Fibroblast of lung (primary cell): ENCODE results near the gene SKIC8. TPM values are rescaled to one million over a fixed set of nuclear protein-coding genes. Genes with fewer than 3 reads are reported as not detected.

Source experiments
- DNase-seq, 2 donors: peaks; one replicate each; pipeline versions ENCODE4 v3.0.0 to v3.0.0-alpha.2; 2010; ENCODE audit warnings: low read depth in 2 of 2
- H2AFZ ChIP-seq: 2 replicates; pipeline ENCODE4 v1.5.1; 2012; ENCODE audit warnings: low read length, control low read depth, inconsistent platforms
- H3K27ac ChIP-seq: 2 replicates; pipeline ENCODE4 v1.5.1; 2011; ENCODE audit warnings: low read length, control low read depth; ENCODE audit not compliant: insufficient read depth
- H3K27me3 ChIP-seq: 2 replicates; pipeline ENCODE4 v1.5.1; 2011; ENCODE audit warnings: mild to moderate bottlenecking, low read length; ENCODE audit not compliant: control insufficient read depth, insufficient read depth
- H3K36me3 ChIP-seq: 2 replicates; pipeline ENCODE4 v1.5.1; 2011; ENCODE audit warnings: low read length; ENCODE audit not compliant: control insufficient read depth, insufficient read depth
- H3K4me1 ChIP-seq: 2 replicates; pipeline ENCODE4 v1.5.1; 2011; ENCODE audit warnings: low read length; ENCODE audit not compliant: control insufficient read depth, insufficient read depth; ENCODE audit errors: extremely low read depth
- H3K4me2 ChIP-seq: 2 replicates; pipeline ENCODE4 v1.5.1; 2011; ENCODE audit warnings: low read length, control low read depth; ENCODE audit not compliant: insufficient read depth; ENCODE audit errors: extremely low read depth
- H3K4me3 ChIP-seq, 4 experiments: fragments of 200-600 bp in 1 of 4; sonication (generic) in 1 of 4; replicated peaks in 1 of 4; 2 replicates each; pipeline ENCODE4 v1.5.1; 2011 to 2016; ENCODE audit warnings: low read length in 4 of 4, low read depth in 3 of 4, mild to moderate bottlenecking in 3 of 4, control low read depth in 2 of 4, inconsistent platforms in 1 of 4, mixed read lengths in 1 of 4; ENCODE audit not compliant: insufficient read depth in 1 of 4; ENCODE audit errors: control extremely low read depth in 1 of 4
- H3K79me2 ChIP-seq: 2 replicates; pipeline ENCODE4 v1.5.1; 2012; ENCODE audit warnings: mild to moderate bottlenecking, low read length, inconsistent platforms; ENCODE audit not compliant: control insufficient read depth, insufficient read depth
- H3K9ac ChIP-seq: 2 replicates; pipeline ENCODE4 v1.5.1; 2011; ENCODE audit warnings: mild to moderate bottlenecking, low read length, control low read depth; ENCODE audit not compliant: insufficient read depth
- H3K9me3 ChIP-seq: 2 replicates; pipeline ENCODE4 v1.5.1; 2012; ENCODE audit warnings: low read depth, low read length; ENCODE audit not compliant: control insufficient read depth, insufficient read depth
- H4K20me1 ChIP-seq: 2 replicates; pipeline ENCODE4 v1.5.1; 2011; ENCODE audit warnings: low read length; ENCODE audit not compliant: control insufficient read depth, insufficient read depth; ENCODE audit errors: extremely low read depth
- CTCF ChIP-seq, 2 donors: IDR thresholded peaks in 1 of 2; conservative IDR thresholded peaks in 1 of 2; 1 replicate in 1 of 2; 2 replicates in 1 of 2; pipeline ENCODE4 v1.5.1; 2011 to 2012; ENCODE audit warnings: low read length in 2 of 2, control low read depth in 1 of 2, inconsistent platforms in 1 of 2, low read depth in 1 of 2, mild to moderate bottlenecking in 1 of 2
- EZH2 ChIP-seq: IDR thresholded peaks from 2 replicates; pipeline ENCODE4 v1.5.1; 2012; ENCODE audit warnings: low read length, control low read depth, mild to moderate bottlenecking; ENCODE audit errors: missing control alignments
- polyA plus RNA-seq, 2 donors: library from polyadenylated mRNA; depleted of rRNA in 1 of 2; stranded (reverse) in 1 of 2; unstranded in 1 of 2; fragments of >200 nt; gene quantifications; 2 replicates each; pipeline ENCODE4 v1.2.1, GENCODE V29; 2011 to 2012; ENCODE audit warnings: missing spikeins in 1 of 2
- total RNA-seq: library from RNA; depleted of rRNA; stranded (reverse); fragments of >200 nt; gene quantifications from 2 replicates; pipeline ENCODE4 v1.2.1, GENCODE V29; 2014

SKIC8 gene
- total and polyA plus RNA-seq, 2 donors (not counting 1 experiment from before 2014, with no cell fraction given), result 47.1 to 82.2 TPM

- no peaks in the 10 kb centered on the region for H3K9me3 ChIP-seq
- H3K4me2 ChIP-seq, result no peak overlapping the region
- no peaks in the 10 kb centered on the region for H4K20me1 ChIP-seq
- H2AFZ ChIP-seq, result no peak overlapping the region
- no peaks in the 10 kb centered on the region for H3K27me3 ChIP-seq
- no peaks in the 10 kb centered on the region for H3K79me2 ChIP-seq
- TF ChIP-seq EZH2 (no peak), CTCF (conservative IDR thresholded peaks at IDR 0.05 in 1 of 2, IDR thresholded peaks at IDR 0.05 in 1 of 2; ENCODE audit: low read depth in 1 of 2, low read length in 2 of 2) (no peak)
- H3K27ac ChIP-seq, result no peak overlapping the region
- H3K9ac ChIP-seq, result no peak overlapping the region
- no peak overlapping the region for H3K4me3 ChIP-seq
- no peaks in the 10 kb centered on the region for H3K4me1 ChIP-seq
- no peak for DNase-seq
- H3K36me3 ChIP-seq, result no peaks in the 10 kb centered on the region
These were observed 41.7 kb downstream of the SKIC8 start for GRCh38 chr15:78257681-78258080.

- no peak overlapping the region for H2AFZ ChIP-seq
- TF ChIP-seq EZH2 (no peak), CTCF (conservative IDR thresholded peaks at IDR 0.05 in 1 of 2, IDR thresholded peaks at IDR 0.05 in 1 of 2; ENCODE audit: low read depth in 1 of 2, low read length in 2 of 2) (no peak)
- no peaks in the 10 kb centered on the region for H3K27me3 ChIP-seq
- no peak overlapping the region for H3K27ac ChIP-seq
- H3K4me2 ChIP-seq, result no peak overlapping the region
- no peaks in the 10 kb centered on the region for H4K20me1 ChIP-seq
- no peaks in the 10 kb centered on the region for H3K79me2 ChIP-seq
- H3K36me3 ChIP-seq, result no peaks in the 10 kb centered on the region
- H3K4me3 ChIP-seq, result no peak overlapping the region
- H3K4me1 ChIP-seq, result no peaks in the 10 kb centered on the region
- DNase-seq, result no peak
- no peak overlapping the region for H3K9ac ChIP-seq
- no peaks in the 10 kb centered on the region for H3K9me3 ChIP-seq
These were observed 43.4 kb downstream of the SKIC8 start for GRCh38 chr15:78256044-78256437.

GRCh38 chr15:78255421-78256043 is 43.9 kb downstream of the SKIC8 start:
- no peak for DNase-seq
- Histone ChIP-seq H3K4me1 (no peaks in the 10 kb centered on the region), H3K4me2 (no peak overlapping the region), H3K27ac (no peak overlapping the region), H3K27me3 (no peaks in the 10 kb centered on the region), H3K4me3 (no peak overlapping the region), H3K36me3 (no peaks in the 10 kb centered on the region), H3K79me2 (no peaks in the 10 kb centered on the region), H3K9me3 (no peaks in the 10 kb centered on the region), H2AFZ (no peak overlapping the region), H3K9ac (no peak overlapping the region), H4K20me1 (no peaks in the 10 kb centered on the region)
- TF ChIP-seq EZH2 (no peak), CTCF (conservative IDR thresholded peaks at IDR 0.05 in 1 of 2, IDR thresholded peaks at IDR 0.05 in 1 of 2; ENCODE audit: low read depth in 1 of 2, low read length in 2 of 2) (no peak)
